Measurements from ENCODE around the gene BHLHE40.

DNA sequence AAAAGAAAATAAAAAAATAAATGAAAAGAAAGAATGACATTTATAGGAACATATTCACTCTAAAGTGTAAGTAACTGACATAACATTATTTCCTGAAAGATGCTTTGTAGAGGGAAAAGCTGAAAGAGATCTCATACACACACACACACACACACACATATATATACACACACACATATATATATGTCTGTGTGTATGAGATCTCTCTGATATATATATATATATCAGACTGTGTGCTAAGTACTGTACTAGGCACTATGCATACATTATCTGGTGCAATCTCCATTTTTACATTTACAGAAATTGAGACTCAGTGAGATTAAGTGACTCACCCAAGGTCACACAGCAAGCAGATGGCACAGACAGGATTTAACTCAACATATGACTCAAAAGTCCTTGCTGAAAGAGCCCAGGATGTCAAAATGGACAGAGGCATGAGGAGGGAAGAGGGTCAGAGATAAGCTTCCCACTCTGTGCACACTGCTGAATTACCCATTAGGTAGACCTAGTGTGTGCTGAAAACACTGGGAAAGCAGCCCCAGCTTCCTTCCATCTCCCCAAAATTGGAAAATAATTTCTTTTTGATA, 15.0 kb downstream of the BHLHE40 start:
- TF ChIP-seq, protein P1, sequence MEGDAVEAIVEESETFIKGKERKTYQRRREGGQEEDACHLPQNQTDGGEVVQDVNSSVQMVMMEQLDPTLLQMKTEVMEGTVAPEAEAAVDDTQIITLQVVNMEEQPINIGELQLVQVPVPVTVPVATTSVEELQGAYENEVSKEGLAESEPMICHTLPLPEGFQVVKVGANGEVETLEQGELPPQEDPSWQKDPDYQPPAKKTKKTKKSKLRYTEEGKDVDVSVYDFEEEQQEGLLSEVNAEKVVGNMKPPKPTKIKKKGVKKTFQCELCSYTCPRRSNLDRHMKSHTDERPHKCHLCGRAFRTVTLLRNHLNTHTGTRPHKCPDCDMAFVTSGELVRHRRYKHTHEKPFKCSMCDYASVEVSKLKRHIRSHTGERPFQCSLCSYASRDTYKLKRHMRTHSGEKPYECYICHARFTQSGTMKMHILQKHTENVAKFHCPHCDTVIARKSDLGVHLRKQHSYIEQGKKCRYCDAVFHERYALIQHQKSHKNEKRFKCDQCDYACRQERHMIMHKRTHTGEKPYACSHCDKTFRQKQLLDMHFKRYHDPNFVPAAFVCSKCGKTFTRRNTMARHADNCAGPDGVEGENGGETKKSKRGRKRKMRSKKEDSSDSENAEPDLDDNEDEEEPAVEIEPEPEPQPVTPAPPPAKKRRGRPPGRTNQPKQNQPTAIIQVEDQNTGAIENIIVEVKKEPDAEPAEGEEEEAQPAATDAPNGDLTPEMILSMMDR (IDR thresholded peaks at IDR 0.05), result no peak
- TF ChIP-seq POLR2A (IDR thresholded peaks at IDR 0.05), result no peak
